Mammary epithelial cell (primary cell): ENCODE measurements around the gene APCDD1L.

ENCODE experiments used
- EZH2 ChIP-seq: IDR thresholded peaks from 2 replicates; pipeline ENCODE4 v1.6.1; 2012; ENCODE audit warnings: low read length, inconsistent platforms, borderline replicate concordance
- TF ChIP-seq, protein P1 (sequence below), 2 donors: IDR thresholded peaks in 1 of 2; conservative IDR thresholded peaks in 1 of 2; 2 replicates each; pipeline ENCODE4 v1.5.1; 2011 to 2012; ENCODE audit warnings: inconsistent platforms in 2 of 2, low read length in 2 of 2, mild to moderate bottlenecking in 2 of 2, control low read depth in 1 of 2, low read depth in 1 of 2; ENCODE audit not compliant: insufficient read depth in 1 of 2; ENCODE audit errors: extremely low read depth in 1 of 2

DNA sequence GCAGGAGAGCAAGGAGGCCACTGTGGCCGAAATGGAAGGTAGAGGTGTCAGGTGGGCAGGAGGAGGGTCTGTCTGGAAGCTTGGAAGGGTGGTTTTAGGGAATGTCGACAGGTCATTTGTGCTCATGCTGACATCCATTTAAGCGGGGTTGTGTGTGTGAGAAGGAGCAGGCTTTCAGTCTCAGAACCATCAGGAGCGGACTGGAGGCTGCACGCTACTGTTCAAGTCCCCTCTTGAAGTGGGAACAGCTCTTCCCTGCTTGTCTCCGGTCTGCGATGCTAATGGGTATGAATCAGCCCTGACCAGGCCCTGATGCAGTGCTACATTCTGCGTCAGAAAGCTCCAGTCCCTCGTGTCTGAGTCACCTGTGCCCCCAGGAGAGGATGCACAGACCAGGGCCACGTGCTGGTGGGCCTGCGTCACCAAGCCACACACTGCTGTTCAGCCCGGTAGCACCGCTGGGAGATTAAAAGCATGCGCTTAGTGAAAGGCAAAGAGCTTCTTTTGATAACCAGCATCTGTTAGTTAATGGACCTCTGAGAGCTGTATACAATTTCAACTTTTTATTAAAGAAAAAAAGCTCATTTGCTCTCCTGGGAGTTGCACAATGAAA, 58.0 kb downstream of the APCDD1L start:
- TF ChIP-seq, protein P1, sequence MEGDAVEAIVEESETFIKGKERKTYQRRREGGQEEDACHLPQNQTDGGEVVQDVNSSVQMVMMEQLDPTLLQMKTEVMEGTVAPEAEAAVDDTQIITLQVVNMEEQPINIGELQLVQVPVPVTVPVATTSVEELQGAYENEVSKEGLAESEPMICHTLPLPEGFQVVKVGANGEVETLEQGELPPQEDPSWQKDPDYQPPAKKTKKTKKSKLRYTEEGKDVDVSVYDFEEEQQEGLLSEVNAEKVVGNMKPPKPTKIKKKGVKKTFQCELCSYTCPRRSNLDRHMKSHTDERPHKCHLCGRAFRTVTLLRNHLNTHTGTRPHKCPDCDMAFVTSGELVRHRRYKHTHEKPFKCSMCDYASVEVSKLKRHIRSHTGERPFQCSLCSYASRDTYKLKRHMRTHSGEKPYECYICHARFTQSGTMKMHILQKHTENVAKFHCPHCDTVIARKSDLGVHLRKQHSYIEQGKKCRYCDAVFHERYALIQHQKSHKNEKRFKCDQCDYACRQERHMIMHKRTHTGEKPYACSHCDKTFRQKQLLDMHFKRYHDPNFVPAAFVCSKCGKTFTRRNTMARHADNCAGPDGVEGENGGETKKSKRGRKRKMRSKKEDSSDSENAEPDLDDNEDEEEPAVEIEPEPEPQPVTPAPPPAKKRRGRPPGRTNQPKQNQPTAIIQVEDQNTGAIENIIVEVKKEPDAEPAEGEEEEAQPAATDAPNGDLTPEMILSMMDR (conservative IDR thresholded peaks at IDR 0.05 in 1 of 2, IDR thresholded peaks at IDR 0.05 in 1 of 2; ENCODE audit: extremely low read depth in 1 of 2, insufficient read depth in 1 of 2, low read depth in 1 of 2, low read length in 2 of 2): no peak
- TF ChIP-seq EZH2: no peak
